ENCODE results near the gene ABRACL.
"Not testable (repeated sequence)": the region's sequence is repeated elsewhere in the genome, so short reads cannot be mapped to it uniquely, and the experiment has no call there.

The ABRACL gene

GRCh38 chr6:139047677-139048076, 19.1 kb downstream of the ABRACL start:
- H3K9ac ChIP-seq, result no peak overlapping the region
- no peaks in the 10 kb centered on the region for H3K36me3 ChIP-seq (ENCODE audit: insufficient read depth)
- no peak for TF ChIP-seq CTCF (conservative IDR thresholded peaks at IDR 0.05; ENCODE audit: low read depth, low read length)
- no peaks in the 10 kb centered on the region for H3K27me3 ChIP-seq (ENCODE audit: insufficient read depth, low read depth)
- no peaks in the 10 kb centered on the region for H3K79me2 ChIP-seq (ENCODE audit: insufficient read depth, low read depth)
- no peaks in the 10 kb centered on the region for H4K20me1 ChIP-seq (ENCODE audit: insufficient read depth)
- H3K4me3 ChIP-seq (IDR thresholded peaks at IDR 0.05; ENCODE audit: insufficient read depth, low read depth, low read length), result no peak overlapping the region
- no peak overlapping the region for H2AFZ ChIP-seq (ENCODE audit: low read depth)
- no peak overlapping the region for H3K4me2 ChIP-seq
- no peak overlapping the region for H3K27ac ChIP-seq
- no peaks in the 10 kb centered on the region for H3K4me1 ChIP-seq (ENCODE audit: low read depth, poor library complexity, severe bottlenecking)

- not testable (repeated sequence) for H3K27me3 ChIP-seq (ENCODE audit: insufficient read depth, low read depth); H3K4me3 ChIP-seq (IDR thresholded peaks at IDR 0.05; ENCODE audit: insufficient read depth, low read depth, low read length); H3K4me1 ChIP-seq (ENCODE audit: low read depth, poor library complexity, severe bottlenecking); H3K79me2 ChIP-seq (ENCODE audit: insufficient read depth, low read depth); H3K4me2 ChIP-seq; H4K20me1 ChIP-seq (ENCODE audit: insufficient read depth); H3K27ac ChIP-seq; H2AFZ ChIP-seq (ENCODE audit: low read depth); H3K36me3 ChIP-seq (ENCODE audit: insufficient read depth); H3K9ac ChIP-seq
These were observed 20.4 kb downstream of the ABRACL start for GRCh38 chr6:139048912-139049311.

GRCh38 chr6:139050131-139050769, 21.7 kb downstream of the ABRACL start:
- H4K20me1 ChIP-seq (ENCODE audit: insufficient read depth); H3K79me2 ChIP-seq (ENCODE audit: insufficient read depth, low read depth); H3K4me2 ChIP-seq; H3K27ac ChIP-seq; H3K36me3 ChIP-seq (ENCODE audit: insufficient read depth); H2AFZ ChIP-seq (ENCODE audit: low read depth); H3K9ac ChIP-seq; H3K4me1 ChIP-seq (ENCODE audit: low read depth, poor library complexity, severe bottlenecking); H3K27me3 ChIP-seq (ENCODE audit: insufficient read depth, low read depth); H3K4me3 ChIP-seq (IDR thresholded peaks at IDR 0.05; ENCODE audit: insufficient read depth, low read depth, low read length): not testable (repeated sequence)

GRCh38 chr6:139050770-139051313, 22.3 kb downstream of the ABRACL start:
- TF ChIP-seq CTCF (conservative IDR thresholded peaks at IDR 0.05; ENCODE audit: low read depth, low read length), result no peak
- Histone ChIP-seq H3K4me3 (IDR thresholded peaks at IDR 0.05; ENCODE audit: insufficient read depth, low read depth, low read length) (no peak overlapping the region), H3K36me3 (ENCODE audit: insufficient read depth) (no peaks in the 10 kb centered on the region), H3K9ac (no peak overlapping the region), H3K27me3 (ENCODE audit: insufficient read depth, low read depth) (no peaks in the 10 kb centered on the region), H3K27ac (no peak overlapping the region), H4K20me1 (ENCODE audit: insufficient read depth) (no peaks in the 10 kb centered on the region), H3K79me2 (ENCODE audit: insufficient read depth, low read depth) (no peaks in the 10 kb centered on the region), H3K4me2 (no peak overlapping the region), H3K4me1 (ENCODE audit: low read depth, poor library complexity, severe bottlenecking) (no peaks in the 10 kb centered on the region), H2AFZ (ENCODE audit: low read depth) (no peak overlapping the region)

GRCh38 chr6:139051396-139052060, 23.0 kb downstream of the ABRACL start:
- Histone ChIP-seq H3K27me3 (ENCODE audit: insufficient read depth, low read depth) (no peaks in the 10 kb centered on the region), H3K27ac (no peak overlapping the region), H3K36me3 (ENCODE audit: insufficient read depth) (no peaks in the 10 kb centered on the region), H3K4me1 (ENCODE audit: low read depth, poor library complexity, severe bottlenecking) (no peaks in the 10 kb centered on the region), H3K9ac (no peak overlapping the region), H3K79me2 (ENCODE audit: insufficient read depth, low read depth) (no peaks in the 10 kb centered on the region), H4K20me1 (ENCODE audit: insufficient read depth) (no peaks in the 10 kb centered on the region), H2AFZ (ENCODE audit: low read depth) (no peak overlapping the region), H3K4me2 (no peak overlapping the region), H3K4me3 (IDR thresholded peaks at IDR 0.05; ENCODE audit: insufficient read depth, low read depth, low read length) (no peak overlapping the region)
- no peak for TF ChIP-seq CTCF (conservative IDR thresholded peaks at IDR 0.05; ENCODE audit: low read depth, low read length)

All from KMS-11 (cell line).